GM18511 (cell line): ENCODE results near the gene UNG.
"Not testable (repeated sequence)": the region's sequence is repeated elsewhere in the genome, so short reads cannot be mapped to it uniquely, and the experiment has no call there.

Source experiments
- ATAC-seq: cut with Tn5 transposase; IDR thresholded peaks from one replicate; pipeline ENCODE4 v1.9.1; 2021; ENCODE audit warnings: mild to moderate bottlenecking, moderate library complexity; ENCODE audit not compliant: unreplicated experiment

Gene UNG

DNA sequence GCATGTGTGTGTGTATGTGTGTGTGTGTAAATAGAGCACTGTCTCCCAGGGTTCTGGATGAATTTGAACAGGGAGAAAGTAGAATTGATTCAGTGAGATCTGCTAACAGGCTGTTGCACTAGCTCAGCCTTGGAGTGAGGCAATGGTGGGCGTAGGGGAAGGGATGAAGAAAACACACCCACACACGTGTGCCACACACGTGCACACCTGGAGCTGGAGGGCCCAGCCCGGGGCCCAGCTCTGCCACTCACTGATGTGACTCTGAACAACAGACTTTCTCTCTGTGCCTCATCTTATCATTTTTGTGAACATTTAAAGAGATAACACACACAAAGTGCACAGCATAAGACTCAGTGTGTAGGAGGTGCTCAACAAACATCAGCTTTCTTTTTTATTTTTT is 23.2 kb downstream of the UNG start:
- ATAC-seq: no peak

DNA sequence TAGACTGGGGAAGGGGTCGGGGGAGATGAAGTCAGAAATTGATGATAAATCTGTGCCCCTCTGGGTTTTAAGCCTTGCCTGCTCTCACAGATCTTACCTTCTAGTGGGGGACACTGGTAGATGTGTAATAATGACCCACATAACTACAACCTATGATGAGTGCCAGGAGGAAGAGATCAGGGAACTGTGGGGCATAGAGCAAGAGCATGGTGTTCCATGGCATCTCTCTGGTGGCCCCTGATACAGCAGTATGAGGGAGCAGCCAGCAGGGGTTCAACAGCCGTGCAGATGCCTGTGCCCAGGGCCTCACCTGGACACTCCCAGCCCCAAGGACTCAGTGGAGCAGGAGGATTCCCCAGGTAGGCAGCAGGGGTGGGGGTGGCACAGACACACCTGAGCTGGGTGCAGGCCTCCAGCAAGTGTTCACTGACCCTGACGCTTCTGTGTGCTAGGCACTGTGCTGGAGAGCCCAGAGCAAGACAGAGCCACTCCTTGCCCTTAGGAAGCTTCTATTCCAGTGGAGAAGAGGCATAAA is 24.0 kb downstream of the UNG start:
- no peak for ATAC-seq

DNA sequence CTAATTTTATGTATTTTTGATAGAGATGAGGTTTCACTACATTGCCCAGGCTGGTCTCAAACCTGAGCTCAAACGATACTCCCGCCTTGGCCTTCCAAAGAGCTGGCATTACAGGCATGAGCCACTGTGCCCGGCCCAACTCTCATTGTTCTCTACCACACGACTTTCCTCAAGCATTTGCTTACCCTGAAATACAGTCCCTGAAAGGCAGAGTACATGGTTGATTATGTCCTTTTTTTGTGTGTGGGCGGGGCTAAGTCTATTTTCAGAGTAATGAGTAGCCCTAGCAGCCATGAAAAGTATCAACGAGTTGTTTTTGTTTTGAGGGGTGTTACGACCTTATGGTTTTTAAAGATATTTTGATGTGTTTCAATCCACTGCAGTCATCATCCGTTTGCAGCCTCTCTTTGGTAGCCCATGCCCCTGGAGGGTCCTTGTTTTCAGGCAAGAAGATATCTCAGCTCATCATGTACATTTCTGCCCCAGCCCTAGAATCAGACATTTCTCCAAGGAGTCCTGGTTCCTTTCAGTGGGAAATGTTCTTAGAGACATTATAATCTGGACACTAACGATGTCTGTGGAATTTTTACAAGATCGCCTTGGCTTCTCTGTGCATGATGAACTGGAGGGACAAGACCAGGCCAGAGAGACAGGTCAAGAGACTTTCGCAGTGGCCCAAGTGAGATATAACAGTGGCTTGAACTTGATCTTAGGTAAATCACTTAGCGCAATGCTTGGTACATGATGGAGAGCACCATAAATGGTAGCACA is 27.7 kb downstream of the UNG start:
- ATAC-seq: no peak

DNA sequence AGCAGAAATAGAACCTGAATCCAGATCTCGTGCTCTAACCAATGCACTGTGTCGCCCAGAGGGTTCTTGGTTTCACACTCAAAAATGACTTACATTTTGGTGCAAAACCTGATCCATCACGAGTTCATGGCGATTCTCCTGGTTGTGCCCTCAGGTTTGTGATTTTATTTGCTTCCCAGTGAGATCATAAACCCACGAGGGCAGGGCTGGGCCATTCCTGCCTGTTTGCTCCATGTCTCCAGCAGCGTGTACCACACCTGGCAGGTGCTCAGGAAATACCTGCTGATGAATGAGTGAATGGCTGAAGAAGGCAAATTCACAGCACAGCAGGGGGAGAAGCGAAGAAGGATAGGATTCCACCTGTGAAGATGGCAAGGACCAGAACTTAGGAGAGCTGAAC is 28.4 kb downstream of the UNG start:
- ATAC-seq: no peak

GRCh38 chr12:109126784-109127183 is 29.4 kb downstream of the UNG start:
- ATAC-seq: no peak

DNA sequence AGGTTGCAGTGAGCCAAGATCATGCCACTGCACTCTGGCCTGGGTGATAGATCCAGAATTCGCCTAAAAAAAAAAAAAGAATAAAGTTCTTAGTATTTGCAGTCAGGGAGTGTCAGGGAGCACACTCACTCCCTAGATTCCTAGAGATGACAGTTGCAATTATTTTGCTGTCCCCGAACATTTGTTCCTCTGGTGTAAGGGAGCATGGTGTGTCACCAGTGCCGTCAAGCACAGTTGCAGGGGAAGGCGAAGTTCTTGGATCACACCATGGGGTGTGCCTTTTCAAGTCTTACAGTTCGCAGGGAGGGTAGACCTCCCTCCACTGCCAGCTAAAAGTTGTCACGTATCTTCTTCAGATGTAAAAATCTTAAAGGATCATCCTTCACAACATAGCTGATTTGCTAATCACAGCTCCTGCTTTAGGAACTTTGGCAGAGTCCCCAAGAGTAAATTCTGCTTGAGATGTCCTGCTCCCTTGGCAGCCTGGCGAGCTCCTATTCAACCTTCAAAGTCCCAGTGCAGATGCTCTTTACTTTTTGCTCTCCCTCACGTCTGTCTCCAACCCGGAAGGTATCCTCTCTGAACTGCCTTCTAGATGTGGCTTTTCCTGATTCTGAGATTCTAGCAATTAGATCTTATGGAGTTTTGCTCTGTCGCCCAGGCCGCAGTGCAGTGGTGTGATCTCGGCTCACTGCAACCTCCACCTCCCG is 30.3 kb downstream of the UNG start:
- ATAC-seq: no peak

DNA sequence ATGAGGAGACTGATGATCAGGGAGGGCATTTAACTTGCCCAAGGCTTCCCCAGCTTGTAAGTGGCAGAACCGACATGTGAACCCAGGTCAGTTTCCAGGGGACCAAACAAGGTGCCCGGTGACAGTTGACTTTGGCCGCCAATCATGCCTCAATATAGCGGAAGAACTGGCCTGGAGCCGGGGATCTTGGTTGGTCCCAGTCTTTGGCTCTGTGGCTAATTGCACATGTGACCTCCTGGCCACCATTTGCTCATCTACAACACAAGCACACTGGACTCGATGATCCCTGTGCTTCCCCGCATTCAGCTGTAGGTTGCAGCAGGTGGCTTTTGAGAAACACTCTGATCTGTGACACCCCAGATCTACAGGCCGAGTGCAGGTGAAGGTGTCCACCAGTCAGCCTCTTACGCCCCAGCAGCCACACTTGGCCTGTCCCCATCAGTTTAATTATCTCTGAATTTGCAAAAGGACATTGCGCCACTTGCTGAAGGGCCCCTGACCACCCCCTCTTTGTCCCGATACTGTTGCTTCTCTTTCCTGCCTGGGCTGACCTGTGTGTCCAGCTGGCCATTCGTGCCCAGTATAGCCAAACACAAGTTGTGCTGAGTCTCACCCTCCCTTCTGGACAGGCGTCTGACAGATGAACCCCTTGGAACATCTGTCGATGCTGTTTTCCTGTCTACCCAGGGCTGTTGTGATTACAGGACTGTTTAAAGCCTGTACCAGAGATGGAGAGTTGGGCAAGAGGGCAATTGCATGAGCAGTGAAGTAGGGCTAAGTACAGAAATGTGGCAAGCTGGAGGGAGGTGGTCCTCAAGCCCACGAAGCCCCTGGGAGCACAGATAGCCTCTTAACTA is 33.1 kb downstream of the UNG start:
- ATAC-seq: no peak

- no peak for ATAC-seq
These were observed 34.0 kb downstream of the UNG start for GRCh38 chr12:109131154-109132050.

DNA sequence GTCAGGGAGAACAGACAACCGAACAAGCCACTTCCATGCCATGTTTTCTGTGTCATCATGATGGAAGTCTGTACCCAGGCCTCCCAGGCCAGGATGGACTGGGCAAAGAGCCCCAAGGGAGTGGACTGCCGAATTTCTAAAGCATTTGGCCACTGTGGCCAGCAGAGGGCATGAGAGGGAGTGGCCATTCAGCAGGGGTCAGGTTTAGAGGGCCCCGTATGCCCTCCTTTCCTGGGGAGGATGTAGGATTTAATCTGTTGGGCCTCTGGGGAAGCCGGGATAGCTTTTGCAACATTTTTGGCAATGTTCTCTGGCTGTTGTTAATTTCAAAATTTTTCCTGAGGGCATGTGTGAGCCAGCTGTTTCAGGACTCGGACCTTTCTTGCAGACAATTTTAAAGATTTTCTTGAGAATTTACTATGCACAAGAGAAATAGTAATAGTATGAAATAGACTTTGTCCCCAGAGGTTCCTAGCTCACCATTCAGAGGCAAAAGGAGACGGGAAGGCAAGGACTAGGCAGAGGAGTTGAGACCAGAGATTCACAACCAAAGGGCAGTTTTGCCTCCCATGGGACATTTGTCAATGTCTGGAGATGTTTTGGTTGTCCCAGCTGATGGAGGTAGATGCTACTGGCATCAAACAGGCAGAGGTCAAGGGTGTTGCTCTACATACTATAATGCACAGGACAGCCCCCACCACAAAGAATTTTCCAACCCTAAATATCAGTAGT is 37.0 kb downstream of the UNG start:
- no peak for ATAC-seq

DNA sequence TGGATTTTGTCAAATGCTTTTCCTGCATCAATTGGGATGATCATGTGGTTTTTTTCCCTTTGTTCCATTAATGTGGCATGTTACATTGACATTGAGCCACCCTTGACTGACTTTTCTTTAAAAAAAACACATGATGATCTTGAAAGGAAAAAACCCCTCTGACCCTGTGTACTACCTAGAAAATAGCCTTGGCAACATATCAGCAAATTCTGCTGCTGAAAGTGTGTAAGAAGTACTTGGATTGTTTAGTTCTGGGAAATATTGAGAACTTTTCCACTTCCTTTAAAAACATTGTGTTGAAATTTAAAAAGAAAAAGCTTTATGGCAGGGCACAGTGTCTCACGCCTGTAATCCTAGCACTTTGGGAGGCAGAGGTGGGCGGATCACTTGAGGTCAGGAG is 39.7 kb downstream of the UNG start:
- ATAC-seq: no peak

- ATAC-seq: no peak
These were observed 42.0 kb downstream of the UNG start for GRCh38 chr12:109139360-109139759.

GRCh38 chr12:109139791-109140190 is 42.4 kb downstream of the UNG start:
- ATAC-seq: no peak

DNA sequence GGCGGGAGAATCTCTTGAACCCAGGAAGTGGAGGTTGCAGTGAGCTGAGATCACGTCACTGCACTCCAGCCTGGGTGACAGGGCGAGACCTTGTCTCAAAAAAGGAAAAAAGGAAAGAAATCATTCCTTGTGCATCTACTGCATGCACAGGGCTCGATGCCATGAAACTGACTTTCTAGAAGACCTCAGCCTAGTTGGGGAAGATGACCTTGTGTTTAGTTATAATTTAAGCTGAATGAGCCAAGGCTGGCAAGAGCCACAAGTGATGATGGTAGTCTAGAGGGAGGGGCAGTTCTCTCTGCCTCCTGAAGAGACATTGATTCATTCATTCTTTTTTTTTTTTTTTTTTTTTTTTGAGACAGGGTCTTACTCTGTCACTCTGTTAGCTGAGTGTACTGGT is 43.2 kb downstream of the UNG start:
- no peak for ATAC-seq

- ATAC-seq: no peak
These were observed 46.8 kb downstream of the UNG start for GRCh38 chr12:109144224-109144623.

DNA sequence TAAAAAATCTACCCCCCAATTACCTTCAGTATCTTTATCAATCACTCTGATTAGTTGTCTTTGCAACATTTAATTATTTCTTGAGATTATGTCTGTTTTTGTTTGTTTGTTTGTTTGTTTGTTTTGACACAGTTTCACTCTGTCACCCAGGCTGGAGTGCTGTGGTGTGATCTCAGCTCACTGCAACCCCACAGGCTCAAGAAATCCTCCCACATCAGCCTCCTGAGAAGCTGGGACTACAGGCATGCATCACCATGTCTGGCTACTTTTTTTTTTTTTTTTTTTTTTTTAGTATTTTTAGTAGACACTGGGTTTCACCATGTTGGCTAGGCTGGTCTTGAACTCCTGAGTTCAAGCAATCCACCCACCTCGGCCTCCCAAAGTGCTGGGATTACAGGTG is 49.7 kb downstream of the UNG start:
- not testable (repeated sequence) for ATAC-seq

DNA sequence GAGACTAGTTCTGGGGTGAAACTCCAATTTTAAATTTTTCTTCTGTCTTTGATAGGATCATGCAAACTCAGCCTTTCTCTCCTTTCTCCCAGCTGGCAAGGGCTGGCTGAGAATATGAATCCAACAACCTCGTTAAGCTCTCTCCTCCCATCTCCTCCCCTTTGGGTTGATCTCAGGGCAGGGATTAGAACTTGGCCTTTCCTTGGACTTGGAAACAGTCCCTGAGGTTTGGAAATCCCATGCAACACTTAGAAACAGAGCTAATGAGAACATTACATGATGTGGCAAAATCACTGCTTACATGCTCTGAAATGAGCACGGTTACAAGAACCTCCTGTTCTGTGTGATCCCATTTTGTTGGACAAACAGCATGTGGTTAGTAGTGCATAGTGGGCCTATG is 50.6 kb downstream of the UNG start:
- no peak for ATAC-seq

- no peak for ATAC-seq
These were observed 52.8 kb downstream of the UNG start for GRCh38 chr12:109150124-109150640.

DNA sequence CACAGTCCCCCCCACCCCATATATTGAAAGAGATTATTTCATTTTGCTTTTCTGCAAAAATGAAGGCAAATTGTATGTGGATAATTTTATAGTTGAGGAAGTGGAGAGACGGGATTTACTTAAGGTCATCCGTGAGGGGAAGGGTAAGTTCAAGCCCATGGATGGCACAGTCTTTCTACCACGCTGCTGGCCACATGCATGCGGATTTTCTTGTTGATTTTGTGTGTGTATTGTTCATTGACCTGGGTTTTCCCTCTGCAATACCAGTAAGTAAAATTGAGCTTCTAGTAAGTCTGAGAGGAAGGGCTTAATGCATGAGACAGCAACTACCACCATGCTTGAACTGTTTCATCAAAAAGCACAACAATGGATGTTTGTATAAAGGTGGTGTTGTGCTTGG is 54.1 kb downstream of the UNG start:
- ATAC-seq: no peak

DNA sequence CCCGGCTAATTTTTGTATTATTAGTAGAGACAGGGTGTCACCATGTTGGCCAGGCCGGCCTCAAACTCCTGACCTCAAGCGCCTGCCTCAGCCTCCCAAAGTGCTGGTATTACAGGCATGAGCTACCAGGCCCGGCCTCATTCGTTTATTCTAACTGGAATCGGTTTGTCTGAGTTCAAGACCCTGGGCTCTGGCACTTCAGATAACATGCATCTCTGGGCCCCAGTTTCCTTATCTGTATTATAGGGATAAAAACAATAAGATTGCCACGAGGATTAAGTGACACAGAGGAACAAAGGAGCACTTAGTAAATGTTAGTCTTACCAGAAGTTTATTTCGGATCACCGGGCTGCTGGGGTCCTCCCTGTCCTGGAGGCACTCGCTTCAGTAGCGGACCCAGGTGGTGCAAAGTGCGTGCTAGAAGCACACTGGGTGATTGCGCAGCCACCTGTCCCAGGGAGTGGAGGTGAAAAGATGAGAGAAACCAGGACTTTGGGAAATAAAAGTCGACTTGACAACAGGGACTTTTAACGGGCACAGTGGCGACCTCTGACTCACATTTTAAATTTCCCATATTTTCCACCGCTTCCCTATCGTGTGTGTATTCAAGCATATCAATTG is 56.5 kb downstream of the UNG start:
- ATAC-seq: no peak
